ENCODE results near the gene SSC4D.

GRCh38 chr7:76353744-76354143 lies 55.8 kb downstream of the SSC4D start:
- no peak for TF ChIP-seq GATA3 (IDR thresholded peaks at IDR 0.05; ENCODE audit: low read depth, low read length)
- no peak for TF ChIP-seq GATA2 (IDR thresholded peaks at IDR 0.05; ENCODE audit: low read depth, low read length)

All from SH-SY5Y (cell line).